ENCODE data around the gene MLYCD. TPM values are rescaled to one million over a fixed set of nuclear protein-coding genes. Genes with fewer than 3 reads are reported as not detected.

The MLYCD gene
- 2.1 and 4.5 TPM in 2 replicates for total RNA-seq

GRCh38 chr16:83898463-83899271 lies at the start of gene MLYCD:
MLYCD (plus strand) TSS chr16:83899115; CDS start chr16:83899145, 30 bp downstream.

GRCh38 chr16:83952940-83953795 lies 54.3 kb downstream of the MLYCD start, which contains the start of gene OSGIN1:
OSGIN1 (plus strand) TSS chr16:83953240; CDS start chr16:83957672, 4,432 bp downstream.

GRCh38 chr16:83967838-83968305 lies 69.0 kb downstream of the MLYCD start, which contains the start of gene NECAB2:
NECAB2 (plus strand) TSS chr16:83968244; CDS start chr16:83968649, 405 bp downstream.

Other genes with a start within 250 kb of the MLYCD start
- 48.7 and 49.3 TPM in 2 replicates for gene HSBP1, start 91.1 kb upstream of the MLYCD start, total RNA-seq
- gene OSGIN1, start 54.1 kb downstream of the MLYCD start, total RNA-seq, result 1.1 and 1.3 TPM in 2 replicates
- gene NECAB2, start 69.1 kb downstream of the MLYCD start, total RNA-seq, result not detected in 2 replicates
- gene SLC38A8, start 143.7 kb downstream of the MLYCD start, total RNA-seq, result not detected in 2 replicates
- 123 and 134 TPM in 2 replicates for gene MBTPS1, start 217.8 kb downstream of the MLYCD start, total RNA-seq
- gene HSDL1, start 246.1 kb downstream of the MLYCD start, total RNA-seq, result 20.1 and 29.0 TPM in 2 replicates
- gene DNAAF1, start 246.2 kb downstream of the MLYCD start, total RNA-seq, result not detected in 2 replicates